NCI-H774 (cell line): Measurements from ENCODE around the gene SMURF2.
A peak's percentile ranks its signal among the peaks of the same experiment; 100 is the strongest.

Experiments used
- DNase-seq: peaks from one replicate; lab custom pipeline; 2025; lab: John Stamatoyannopoulos, UW

SMURF2 gene

GRCh38 chr17:64537488-64537887 is 124.6 kb downstream of the SMURF2 start:
- DNase-seq = no peak

- no peak for DNase-seq
Measured at GRCh38 chr17:64536913-64537312, 125.2 kb downstream of the SMURF2 start.

GRCh38 chr17:64535357-64535756 is 126.8 kb downstream of the SMURF2 start:
- no peak for DNase-seq

GRCh38 chr17:64534187-64534586 is 127.9 kb downstream of the SMURF2 start:
- no peak for DNase-seq

GRCh38 chr17:64533784-64534183 is 128.3 kb downstream of the SMURF2 start:
- DNase-seq = no peak

GRCh38 chr17:64532409-64532808 is 129.7 kb downstream of the SMURF2 start:
- DNase-seq = no peak

GRCh38 chr17:64531955-64532371 is 130.1 kb downstream of the SMURF2 start:
- no peak for DNase-seq

- no peak for DNase-seq
Measured at GRCh38 chr17:64529221-64529620, 132.9 kb downstream of the SMURF2 start.

- no peak for DNase-seq
Measured at GRCh38 chr17:64527914-64528313, 134.2 kb downstream of the SMURF2 start.

GRCh38 chr17:64520359-64520758 is 141.7 kb downstream of the SMURF2 start:
- DNase-seq = no peak

GRCh38 chr17:64519601-64520000 is 142.5 kb downstream of the SMURF2 start:
- no peak for DNase-seq

GRCh38 chr17:64515829-64516228 is 146.3 kb downstream of the SMURF2 start:
- no peak for DNase-seq

- DNase-seq = no peak
Measured at GRCh38 chr17:64515419-64515818, 146.7 kb downstream of the SMURF2 start.

GRCh38 chr17:64509179-64509578 is 152.9 kb downstream of the SMURF2 start:
- no peak for DNase-seq

GRCh38 chr17:64508683-64509082 is 153.4 kb downstream of the SMURF2 start:
- DNase-seq = no peak

- DNase-seq = peak; percentile 33
Measured at GRCh38 chr17:64507413-64507782, 154.7 kb downstream of the SMURF2 start.

GRCh38 chr17:64506576-64507412 is 155.3 kb downstream of the SMURF2 start, which contains the start of gene CEP95:
Gene CEP95 (plus strand): TSS chr17:64506977. CDS start chr17:64507098, 121 bp downstream.
- DNase-seq = peak; percentile 97

- peak; percentile 96 for DNase-seq
Measured at GRCh38 chr17:64506201-64506575, 155.9 kb downstream of the SMURF2 start, which contains the start of gene DDX5. Gene DDX5 (minus strand): TSS chr17:64506289. CDS start chr17:64506119, 170 bp downstream.

- DNase-seq = peak; percentile 92
Measured at GRCh38 chr17:64505340-64506200, 156.5 kb downstream of the SMURF2 start.

GRCh38 chr17:64504769-64505339 is 157.3 kb downstream of the SMURF2 start:
- no peak for DNase-seq

- no peak for DNase-seq
Measured at GRCh38 chr17:64503821-64504768, 158.0 kb downstream of the SMURF2 start.
